ENCODE measurements around the gene GAS7.

DNA sequence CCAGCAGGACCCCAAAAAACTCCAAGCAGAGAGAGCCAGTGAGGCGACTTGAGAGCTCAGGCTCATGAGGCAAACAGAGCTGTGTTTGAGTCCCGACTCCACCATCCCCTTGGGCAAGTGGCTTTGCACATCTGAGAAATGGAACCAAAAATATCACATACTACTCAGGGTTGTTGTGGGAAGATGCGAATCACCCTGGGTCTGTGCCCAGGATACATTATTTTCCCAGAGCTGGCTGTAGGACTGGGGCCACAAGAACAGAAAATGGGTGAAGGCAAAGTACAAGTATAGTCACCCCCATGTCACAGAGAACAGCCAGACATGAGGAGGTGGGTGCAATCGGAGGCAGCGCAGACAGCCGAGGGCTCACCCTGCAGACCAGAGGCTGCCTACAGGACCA is 127.3 kb downstream of the GAS7 start:
- TF ChIP-seq, protein P1, sequence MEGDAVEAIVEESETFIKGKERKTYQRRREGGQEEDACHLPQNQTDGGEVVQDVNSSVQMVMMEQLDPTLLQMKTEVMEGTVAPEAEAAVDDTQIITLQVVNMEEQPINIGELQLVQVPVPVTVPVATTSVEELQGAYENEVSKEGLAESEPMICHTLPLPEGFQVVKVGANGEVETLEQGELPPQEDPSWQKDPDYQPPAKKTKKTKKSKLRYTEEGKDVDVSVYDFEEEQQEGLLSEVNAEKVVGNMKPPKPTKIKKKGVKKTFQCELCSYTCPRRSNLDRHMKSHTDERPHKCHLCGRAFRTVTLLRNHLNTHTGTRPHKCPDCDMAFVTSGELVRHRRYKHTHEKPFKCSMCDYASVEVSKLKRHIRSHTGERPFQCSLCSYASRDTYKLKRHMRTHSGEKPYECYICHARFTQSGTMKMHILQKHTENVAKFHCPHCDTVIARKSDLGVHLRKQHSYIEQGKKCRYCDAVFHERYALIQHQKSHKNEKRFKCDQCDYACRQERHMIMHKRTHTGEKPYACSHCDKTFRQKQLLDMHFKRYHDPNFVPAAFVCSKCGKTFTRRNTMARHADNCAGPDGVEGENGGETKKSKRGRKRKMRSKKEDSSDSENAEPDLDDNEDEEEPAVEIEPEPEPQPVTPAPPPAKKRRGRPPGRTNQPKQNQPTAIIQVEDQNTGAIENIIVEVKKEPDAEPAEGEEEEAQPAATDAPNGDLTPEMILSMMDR (IDR thresholded peaks at IDR 0.05): no peak
- TF ChIP-seq ZNF232 (CRISPR knock-in tag; IDR thresholded peaks at IDR 0.05) (no peak), ZNF423 (CRISPR knock-in tag; IDR thresholded peaks at IDR 0.05) (no peak), TEAD4 (CRISPR knock-in tag; IDR thresholded peaks at IDR 0.05) (no peak), USF2 (CRISPR knock-in tag; IDR thresholded peaks at IDR 0.05) (no peak), TCF7 (CRISPR knock-in tag; IDR thresholded peaks at IDR 0.05; ENCODE audit: low read depth) (no peak)
- TF ChIP-seq, protein P2, sequence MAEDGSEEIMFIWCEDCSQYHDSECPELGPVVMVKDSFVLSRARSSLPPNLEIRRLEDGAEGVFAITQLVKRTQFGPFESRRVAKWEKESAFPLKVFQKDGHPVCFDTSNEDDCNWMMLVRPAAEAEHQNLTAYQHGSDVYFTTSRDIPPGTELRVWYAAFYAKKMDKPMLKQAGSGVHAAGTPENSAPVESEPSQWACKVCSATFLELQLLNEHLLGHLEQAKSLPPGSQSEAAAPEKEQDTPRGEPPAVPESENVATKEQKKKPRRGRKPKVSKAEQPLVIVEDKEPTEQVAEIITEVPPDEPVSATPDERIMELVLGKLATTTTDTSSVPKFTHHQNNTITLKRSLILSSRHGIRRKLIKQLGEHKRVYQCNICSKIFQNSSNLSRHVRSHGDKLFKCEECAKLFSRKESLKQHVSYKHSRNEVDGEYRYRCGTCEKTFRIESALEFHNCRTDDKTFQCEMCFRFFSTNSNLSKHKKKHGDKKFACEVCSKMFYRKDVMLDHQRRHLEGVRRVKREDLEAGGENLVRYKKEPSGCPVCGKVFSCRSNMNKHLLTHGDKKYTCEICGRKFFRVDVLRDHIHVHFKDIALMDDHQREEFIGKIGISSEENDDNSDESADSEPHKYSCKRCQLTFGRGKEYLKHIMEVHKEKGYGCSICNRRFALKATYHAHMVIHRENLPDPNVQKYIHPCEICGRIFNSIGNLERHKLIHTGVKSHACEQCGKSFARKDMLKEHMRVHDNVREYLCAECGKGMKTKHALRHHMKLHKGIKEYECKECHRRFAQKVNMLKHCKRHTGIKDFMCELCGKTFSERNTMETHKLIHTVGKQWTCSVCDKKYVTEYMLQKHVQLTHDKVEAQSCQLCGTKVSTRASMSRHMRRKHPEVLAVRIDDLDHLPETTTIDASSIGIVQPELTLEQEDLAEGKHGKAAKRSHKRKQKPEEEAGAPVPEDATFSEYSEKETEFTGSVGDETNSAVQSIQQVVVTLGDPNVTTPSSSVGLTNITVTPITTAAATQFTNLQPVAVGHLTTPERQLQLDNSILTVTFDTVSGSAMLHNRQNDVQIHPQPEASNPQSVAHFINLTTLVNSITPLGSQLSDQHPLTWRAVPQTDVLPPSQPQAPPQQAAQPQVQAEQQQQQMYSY (CRISPR knock-in tag; IDR thresholded peaks at IDR 0.05): no peak

Data from WTC11 (cell line).